Mesodermal cell (in vitro differentiated cells): ENCODE measurements around the gene ATXN1.
"Not testable (repeated sequence)": the region's sequence is repeated elsewhere in the genome, so short reads cannot be mapped to it uniquely, and the experiment has no call there.

Source experiments
- H3K27ac ChIP-seq: 2 replicates; pipeline ENCODE4 v1.7.0; 2013; ENCODE audit warnings: mild to moderate bottlenecking, low read depth, low read length, moderate library complexity; ENCODE audit not compliant: severe bottlenecking
- H3K36me3 ChIP-seq: 2 replicates; pipeline ENCODE4 v1.7.1; 2013; ENCODE audit warnings: mild to moderate bottlenecking, low read length, moderate library complexity; ENCODE audit not compliant: control insufficient read depth, insufficient read depth
- H3K4me1 ChIP-seq: one replicate; pipeline ENCODE4 v1.7.1; 2013; ENCODE audit warnings: mild to moderate bottlenecking, low read length; ENCODE audit not compliant: insufficient read depth, control insufficient read depth, poor library complexity, severe bottlenecking
- H3K4me3 ChIP-seq: 2 replicates; pipeline ENCODE4 v1.7.0; 2013; ENCODE audit warnings: low read length, control low read depth, mild to moderate bottlenecking; ENCODE audit not compliant: insufficient read depth, poor library complexity, severe bottlenecking; ENCODE audit errors: extremely low read depth
- H3K9me3 ChIP-seq: 2 replicates; pipeline ENCODE4 v1.7.1; 2013; ENCODE audit warnings: mild to moderate bottlenecking, low read length, moderate library complexity; ENCODE audit not compliant: control insufficient read depth
- WGBS, 2 experiments: methylation state at CpG; one replicate each; pipeline ENCODE4 v1.1.5; 2013; ENCODE audit warnings: missing lambda C conversion rate in 2 of 2; ENCODE audit not compliant: insufficient coverage in 2 of 2; 5-methylcytosine and 5-hydroxymethylcytosine counted together

ATXN1 gene

DNA sequence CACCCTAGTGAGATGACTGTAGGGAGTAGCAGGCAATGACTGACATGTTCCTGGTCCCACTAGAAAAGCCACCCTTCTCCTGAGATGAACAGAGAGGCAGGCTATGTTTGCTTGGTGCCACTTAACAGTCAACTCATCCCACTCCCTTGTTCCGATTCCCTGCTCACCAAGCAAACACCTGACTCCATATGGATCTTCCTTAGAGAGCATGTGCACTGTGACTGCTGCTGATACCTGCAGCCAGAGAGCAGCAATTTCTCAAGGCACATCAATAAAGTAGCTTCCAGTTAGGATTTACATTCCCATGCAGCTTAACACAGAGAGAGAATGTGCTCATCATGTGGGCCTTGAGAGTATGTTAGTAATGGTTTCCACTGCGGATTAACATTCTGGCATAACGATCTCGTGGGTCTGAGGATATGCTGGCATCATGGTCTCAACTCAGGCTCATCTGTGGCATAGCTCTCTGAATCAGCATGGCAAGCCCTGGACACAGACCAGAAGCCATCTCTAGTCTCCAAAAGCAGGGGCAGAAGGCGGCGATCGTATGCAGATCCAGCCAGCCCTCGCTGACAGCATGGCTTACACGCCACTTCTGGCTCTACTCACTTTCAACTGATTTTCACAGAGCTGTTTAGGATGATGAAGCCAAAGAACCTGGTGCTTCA, 43.9 kb downstream of the ATXN1 start:
- H3K4me3 ChIP-seq = no peak overlapping the region
- H3K36me3 ChIP-seq = no peaks in the 10 kb centered on the region
- H3K4me1 ChIP-seq = peaks cover 19% of the 10 kb centered on the region
- 89 to 95% methylated on average over 6 to 7 of the region's 9 CpGs for WGBS, 2 experiments
- no peaks in the 10 kb centered on the region for H3K9me3 ChIP-seq
- no peak overlapping the region for H3K27ac ChIP-seq

DNA sequence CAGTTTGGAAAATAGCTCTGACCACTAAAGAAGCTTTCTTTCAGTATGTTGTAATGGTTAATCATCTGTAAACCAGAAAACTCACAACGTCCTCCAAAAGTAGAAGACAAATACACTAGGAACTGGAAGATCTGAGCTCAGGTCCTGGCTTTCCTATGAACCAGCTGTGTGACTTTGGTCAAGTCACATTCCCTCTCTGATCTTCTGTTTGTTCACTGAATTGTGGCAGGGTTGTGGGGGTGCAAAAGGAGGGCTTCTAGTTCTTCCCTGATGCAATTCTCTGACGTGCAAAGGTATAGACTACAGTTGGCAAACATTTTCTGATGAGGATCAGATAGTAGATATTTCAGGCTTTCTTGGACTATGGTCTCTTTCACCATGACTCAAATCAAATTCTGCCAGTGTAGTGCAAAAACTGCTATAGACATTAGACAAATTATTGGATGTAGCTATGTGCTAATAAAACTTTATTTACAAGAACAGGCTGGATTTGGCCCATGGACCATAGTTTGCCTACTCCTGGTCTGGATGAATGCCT, 44.9 kb downstream of the ATXN1 start:
- Histone ChIP-seq H3K4me1 (peaks cover 21% of the 10 kb centered on the region), H3K9me3 (no peaks in the 10 kb centered on the region), H3K4me3 (no peak overlapping the region), H3K36me3 (no peaks in the 10 kb centered on the region), H3K27ac (no peak overlapping the region)
- WGBS, 2 experiments = 100% methylated on average over 2 of the region's 2 CpGs; no CpG with 5 or more reads in 1 of the 2 experiments

- H3K36me3 ChIP-seq = no peaks in the 10 kb centered on the region
- peak overlapping the region; percentile 84 for H3K27ac ChIP-seq
- H3K4me1 ChIP-seq = peaks cover 21% of the 10 kb centered on the region
- H3K4me3 ChIP-seq = no peak overlapping the region
- 88 to 91% methylated on average over 7 to 9 of the region's 9 CpGs for WGBS, 2 experiments
- H3K9me3 ChIP-seq = no peaks in the 10 kb centered on the region
Observed at GRCh38 chr6:16713597-16713996, 47.7 kb downstream of the ATXN1 start.

GRCh38 chr6:16712931-16713484, 48.3 kb downstream of the ATXN1 start:
- peak overlapping the region; percentile 84 for H3K27ac ChIP-seq
- H3K9me3 ChIP-seq = no peaks in the 10 kb centered on the region
- no peak overlapping the region for H3K4me3 ChIP-seq
- H3K36me3 ChIP-seq = no peaks in the 10 kb centered on the region
- peaks cover 19% of the 10 kb centered on the region for H3K4me1 ChIP-seq
- WGBS, 2 experiments = 77 to 83% methylated on average over 4 to 5 of the region's 7 CpGs

DNA sequence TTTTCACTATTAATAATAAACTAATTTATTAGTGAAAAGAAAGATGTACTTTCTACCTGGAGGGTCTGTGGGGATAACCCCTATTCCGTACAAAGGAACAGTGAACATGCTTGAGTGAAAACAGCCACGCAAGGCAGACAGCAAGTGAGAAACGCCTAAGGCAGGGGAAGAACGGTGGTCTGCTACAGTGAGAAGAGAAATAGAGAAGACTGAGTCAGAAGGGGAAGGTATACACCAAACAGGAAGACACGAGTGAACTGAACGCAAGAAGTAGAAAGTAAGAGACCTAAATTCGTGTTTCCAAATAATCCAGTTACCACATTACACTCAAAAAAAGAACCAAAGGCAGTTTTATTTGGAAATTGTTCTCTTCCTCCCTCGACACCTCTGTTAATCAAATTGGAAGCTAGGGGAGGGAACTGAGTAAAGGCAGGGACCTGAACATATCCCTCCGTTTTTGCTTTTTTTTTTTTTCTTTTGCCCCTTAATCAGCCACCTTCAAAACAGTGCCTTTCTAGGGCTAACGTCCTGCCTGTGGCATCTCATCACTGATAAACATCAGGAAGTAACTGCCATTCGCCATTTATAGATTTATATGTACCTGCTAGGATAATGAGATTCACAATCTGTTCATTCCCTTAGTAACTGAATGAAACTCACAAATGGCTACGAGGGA, 48.9 kb downstream of the ATXN1 start:
- H3K36me3 ChIP-seq = no peaks in the 10 kb centered on the region
- H3K4me1 ChIP-seq = peaks cover 19% of the 10 kb centered on the region
- WGBS, 2 experiments = 67 to 68% methylated on average over 4 to 5 of the region's 12 CpGs
- no peaks in the 10 kb centered on the region for H3K9me3 ChIP-seq
- peak overlapping the region; percentile 84 for H3K27ac ChIP-seq
- no peak overlapping the region for H3K4me3 ChIP-seq

DNA sequence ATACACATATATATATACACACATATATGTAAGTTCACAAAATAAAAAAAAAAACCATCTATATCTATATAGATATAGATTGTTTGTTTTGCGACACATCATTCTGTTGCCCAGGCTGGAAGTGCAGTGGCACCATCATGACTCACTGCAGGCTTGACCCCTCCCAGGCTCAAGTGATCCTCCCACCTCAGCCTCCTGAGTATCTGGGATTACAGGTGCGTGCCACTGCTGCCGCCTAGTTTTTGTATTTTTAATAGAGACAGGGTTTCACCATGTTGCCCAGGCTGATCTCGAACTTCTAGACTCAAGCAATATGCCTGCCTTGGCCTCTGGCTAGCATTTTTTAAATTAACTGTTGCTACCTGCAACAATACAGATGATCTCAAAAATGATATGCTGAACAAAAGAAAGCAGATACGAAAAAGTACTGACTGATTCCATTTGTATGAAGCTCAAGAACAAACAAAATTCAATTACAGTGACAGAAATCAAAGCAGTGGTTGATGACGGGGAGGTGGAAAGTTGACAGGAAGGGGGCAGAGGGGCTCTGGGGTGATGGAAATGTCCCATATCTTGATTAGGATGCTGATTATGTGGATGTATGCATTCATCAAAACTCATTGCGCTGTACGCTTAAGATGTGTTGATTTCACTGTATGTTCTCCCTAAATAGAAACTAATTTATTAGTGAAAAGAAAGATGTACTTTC, 49.6 kb downstream of the ATXN1 start:
- H3K36me3 ChIP-seq = no peaks in the 10 kb centered on the region
- peaks cover 19% of the 10 kb centered on the region for H3K4me1 ChIP-seq
- H3K27ac ChIP-seq = no peak overlapping the region
- WGBS, 2 experiments = 90 to 97% methylated on average over 2 to 3 of the region's 8 CpGs
- H3K4me3 ChIP-seq = no peak overlapping the region
- no peaks in the 10 kb centered on the region for H3K9me3 ChIP-seq

DNA sequence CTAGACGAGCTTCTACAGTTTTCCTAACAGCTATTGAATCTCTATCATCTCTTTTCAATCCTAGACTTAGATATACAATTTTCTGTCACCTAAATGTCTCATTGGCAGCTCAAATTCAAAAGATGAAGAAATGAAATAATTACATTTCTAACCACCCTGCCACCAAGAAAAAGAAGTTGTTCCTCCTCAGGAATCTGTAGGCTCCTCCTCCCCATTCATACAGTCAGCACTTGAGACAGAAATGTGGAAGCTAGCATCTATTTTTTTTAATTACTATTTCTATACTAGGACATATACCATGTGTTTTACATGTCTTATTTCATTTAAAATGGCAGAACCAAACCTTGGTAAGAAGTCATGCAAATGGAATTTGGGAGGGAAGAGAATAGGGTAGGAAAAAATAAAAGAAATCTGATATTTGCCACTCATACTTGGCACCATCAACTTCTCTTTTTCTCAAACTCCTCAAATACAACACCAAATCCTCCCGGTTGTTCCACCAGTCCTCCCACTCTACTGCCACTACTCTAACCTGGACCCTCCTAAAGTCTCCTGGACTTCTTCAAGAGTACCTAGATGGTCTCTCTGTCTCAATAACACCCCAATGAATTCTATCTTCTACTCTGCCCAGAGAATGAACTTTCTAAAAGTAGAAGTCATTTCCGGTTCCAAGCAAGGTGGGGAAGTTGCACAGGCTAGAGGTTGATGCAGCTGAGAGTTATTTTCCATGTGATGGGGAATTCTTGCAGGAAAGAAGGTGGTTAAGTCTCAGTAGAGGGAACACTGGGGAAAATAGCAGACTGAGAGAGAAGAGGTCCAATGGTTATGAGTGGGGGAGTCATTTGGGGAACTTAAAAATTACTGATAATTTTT, 54.1 kb downstream of the ATXN1 start:
- Histone ChIP-seq H3K27ac (no peak overlapping the region), H3K36me3 (no peaks in the 10 kb centered on the region), H3K4me3 (no peak overlapping the region), H3K9me3 (no peaks in the 10 kb centered on the region), H3K4me1 (peaks cover 27% of the 10 kb centered on the region)
- WGBS, 2 experiments = 89 to 98% methylated on average over 3 of the region's 3 CpGs

DNA sequence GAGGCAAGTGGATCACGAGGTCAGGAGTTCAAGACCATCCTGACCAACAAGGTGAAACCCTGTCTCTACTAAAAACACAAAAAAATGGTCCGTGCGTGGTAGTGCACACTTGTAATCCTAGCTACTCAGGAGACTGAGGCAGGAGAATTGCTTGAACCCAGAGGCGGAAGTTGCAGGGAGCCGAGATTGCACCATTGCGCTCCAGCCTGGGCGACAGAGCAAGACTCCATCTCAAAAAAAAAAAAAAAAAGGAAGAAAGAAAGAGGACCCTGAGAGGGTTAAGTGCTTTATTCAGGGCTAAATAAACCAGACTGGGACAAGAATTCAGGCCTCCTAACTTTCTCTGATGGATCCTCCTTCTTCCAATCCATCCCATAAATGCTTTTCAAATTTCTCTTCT, 54.8 kb downstream of the ATXN1 start:
- not testable (repeated sequence) for H3K9me3 ChIP-seq, H3K27ac ChIP-seq, H3K4me3 ChIP-seq, H3K36me3 ChIP-seq
- H3K4me1 ChIP-seq = peaks cover 21% of the 10 kb centered on the region
- 91 to 95% methylated on average over 3 to 5 of the region's 7 CpGs for WGBS, 2 experiments

- Histone ChIP-seq H3K27ac (no peak overlapping the region), H3K9me3 (no peaks in the 10 kb centered on the region)
- WGBS, 2 experiments = 95 to 100% methylated on average over 2 to 4 of the region's 4 CpGs
Observed at GRCh38 chr6:16706029-16706428, 55.2 kb downstream of the ATXN1 start.

More at GRCh38 chr6:16706029-16706428, 55.2 kb downstream of the ATXN1 start:
- H3K4me3 ChIP-seq = no peak overlapping the region
- H3K4me1 ChIP-seq = peaks cover 20% of the 10 kb centered on the region
- H3K36me3 ChIP-seq = no peaks in the 10 kb centered on the region
